ENCODE results near the gene LHCGR.

- TF ChIP-seq EP300 (conservative IDR thresholded peaks at IDR 0.05; ENCODE audit: poor library complexity, severe bottlenecking), result no peak
- no peak for TF ChIP-seq CTCF (IDR thresholded peaks at IDR 0.05; ENCODE audit: poor library complexity, severe bottlenecking)
Observed at GRCh38 chr2:48733067-48733503, 22.4 kb downstream of the LHCGR start.

Data from neural cell (in vitro differentiated cells).